ENCODE measurements around the gene MAP3K12.

GRCh38 chr12:53474819-53475218, 24.4 kb downstream of the MAP3K12 start:
- TF ChIP-seq CTCF (IDR thresholded peaks at IDR 0.05) (no peak), POLR2A (IDR thresholded peaks at IDR 0.05) (no peak)

Data from heart left ventricle (tissue), 13 donors.